Gastroesophageal sphincter (tissue), 3 donors: Measurements from ENCODE around the gene MCUR1.

Source experiments
- POLR2AphosphoS5 ChIP-seq: sonication (generic); formaldehyde crosslinking; IDR thresholded peaks from one replicate; pipeline ENCODE4 v1.6.1; 2017; ENCODE audit warnings: antibody characterized with exemption
- TF ChIP-seq, protein P1 (sequence below), 4 experiments: fragments of 200-600 bp in 2 of 4; fragments of 450-650 bp in 2 of 4; sonication (generic) in 1 of 4; IDR thresholded peaks; one replicate each; pipeline ENCODE4 v1.5.1; 2017 to 2019; ENCODE audit warnings: antibody characterized with exemption in 4 of 4, mild to moderate bottlenecking in 2 of 4, moderate library complexity in 2 of 4

DNA sequence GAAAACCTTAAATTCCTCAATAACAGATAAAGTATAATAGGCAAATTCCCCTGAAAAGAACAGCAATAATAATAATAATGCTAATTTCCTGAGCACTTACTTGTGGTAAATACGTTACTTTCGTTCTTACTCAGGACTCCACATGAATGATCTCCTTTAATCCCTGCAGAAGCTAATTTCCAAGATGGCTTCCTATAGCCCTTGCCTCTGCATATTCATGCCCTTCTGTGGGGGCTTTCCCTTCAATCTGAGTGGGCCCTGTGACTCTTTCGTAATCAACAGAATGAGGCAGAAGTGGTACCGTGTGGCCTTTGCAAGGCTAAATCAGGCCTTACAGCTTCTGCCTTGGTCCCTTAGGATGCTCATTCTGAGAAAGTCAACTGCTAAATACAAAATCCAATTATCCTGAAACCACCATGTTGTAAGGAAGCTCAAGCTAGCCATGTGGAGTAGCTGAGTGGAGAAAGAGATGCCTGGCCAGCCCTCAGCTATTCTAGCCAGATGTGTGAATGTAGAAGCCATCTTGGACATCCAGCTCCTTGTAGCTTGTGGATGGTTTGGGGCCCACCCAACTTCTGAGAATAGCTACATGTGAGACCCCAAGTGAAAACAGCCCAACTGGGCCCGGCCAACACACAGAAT, 50.5 kb downstream of the MCUR1 start:
- TF ChIP-seq POLR2AphosphoS5 = no peak
- TF ChIP-seq, protein P1, sequence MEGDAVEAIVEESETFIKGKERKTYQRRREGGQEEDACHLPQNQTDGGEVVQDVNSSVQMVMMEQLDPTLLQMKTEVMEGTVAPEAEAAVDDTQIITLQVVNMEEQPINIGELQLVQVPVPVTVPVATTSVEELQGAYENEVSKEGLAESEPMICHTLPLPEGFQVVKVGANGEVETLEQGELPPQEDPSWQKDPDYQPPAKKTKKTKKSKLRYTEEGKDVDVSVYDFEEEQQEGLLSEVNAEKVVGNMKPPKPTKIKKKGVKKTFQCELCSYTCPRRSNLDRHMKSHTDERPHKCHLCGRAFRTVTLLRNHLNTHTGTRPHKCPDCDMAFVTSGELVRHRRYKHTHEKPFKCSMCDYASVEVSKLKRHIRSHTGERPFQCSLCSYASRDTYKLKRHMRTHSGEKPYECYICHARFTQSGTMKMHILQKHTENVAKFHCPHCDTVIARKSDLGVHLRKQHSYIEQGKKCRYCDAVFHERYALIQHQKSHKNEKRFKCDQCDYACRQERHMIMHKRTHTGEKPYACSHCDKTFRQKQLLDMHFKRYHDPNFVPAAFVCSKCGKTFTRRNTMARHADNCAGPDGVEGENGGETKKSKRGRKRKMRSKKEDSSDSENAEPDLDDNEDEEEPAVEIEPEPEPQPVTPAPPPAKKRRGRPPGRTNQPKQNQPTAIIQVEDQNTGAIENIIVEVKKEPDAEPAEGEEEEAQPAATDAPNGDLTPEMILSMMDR (IDR thresholded peaks at IDR 0.05) = no peak
